Loucy (cell line): ENCODE measurements around the gene ITSN1.

Source experiments
- H2AFZ ChIP-seq: fragments of 200-600 bp; sonication (generic); 2 replicates; pipeline ENCODE4 v1.6.0; 2016; ENCODE audit warnings: antibody characterized with exemption, mild to moderate bottlenecking, low read length, moderate library complexity
- H3F3A ChIP-seq: fragments of 200-600 bp; 2 replicates; pipeline ENCODE4 v1.6.0; 2016; ENCODE audit warnings: antibody characterized with exemption, low read depth, mild to moderate bottlenecking
- H3K27me3 ChIP-seq: fragments of 200-600 bp; sonication (generic); 2 replicates; pipeline ENCODE4 v1.6.1; 2014; ENCODE audit warnings: low read length, mild to moderate bottlenecking; ENCODE audit not compliant: insufficient read depth, poor library complexity, severe bottlenecking
- H3K36me3 ChIP-seq: fragments of 200-600 bp; sonication (generic); 2 replicates; pipeline ENCODE4 v1.6.1; 2016; ENCODE audit warnings: low read length; ENCODE audit not compliant: insufficient read depth
- H3K4me1 ChIP-seq: fragments of 200-600 bp; sonication (generic); 2 replicates; pipeline ENCODE4 v1.5.1; 2014; ENCODE audit warnings: low read length, mild to moderate bottlenecking; ENCODE audit not compliant: insufficient read depth, poor library complexity, severe bottlenecking
- H3K4me2 ChIP-seq: fragments of 200-600 bp; sonication (generic); 2 replicates; pipeline ENCODE4 v1.6.0; 2014; ENCODE audit warnings: antibody characterized with exemption, low read length, low read depth, mild to moderate bottlenecking; ENCODE audit not compliant: poor library complexity, severe bottlenecking
- H3K4me3 ChIP-seq: fragments of 200-600 bp; sonication (generic); 2 replicates; pipeline ENCODE4 v1.5.1; 2014; ENCODE audit warnings: low read length, mild to moderate bottlenecking, mixed read lengths; ENCODE audit not compliant: poor library complexity, severe bottlenecking
- H3K79me2 ChIP-seq: fragments of 200-600 bp; sonication (generic); 2 replicates; pipeline ENCODE4 v1.6.1; 2014; ENCODE audit warnings: low read length; ENCODE audit not compliant: insufficient read depth
- H3K9ac ChIP-seq: fragments of 200-600 bp; sonication (generic); 2 replicates; pipeline ENCODE4 v1.6.0; 2014; ENCODE audit warnings: mild to moderate bottlenecking, low read depth, low read length, moderate library complexity; ENCODE audit not compliant: poor library complexity, severe bottlenecking
- H3K9me2 ChIP-seq: fragments of 200-600 bp; sonication (generic); replicated peaks from 2 replicates; pipeline ENCODE4 v1.6.1; 2016; ENCODE audit warnings: low read depth, low read length, mixed read lengths
- H3K9me3 ChIP-seq: fragments of 200-600 bp; sonication (generic); 2 replicates; pipeline ENCODE4 v1.6.1; 2014; ENCODE audit warnings: mild to moderate bottlenecking, antibody characterized with exemption, low read length, low read depth; ENCODE audit not compliant: insufficient read depth
- H4K20me1 ChIP-seq: fragments of 200-600 bp; sonication (generic); 2 replicates; pipeline ENCODE4 v1.6.0; 2014; ENCODE audit warnings: antibody characterized with exemption, low read length, mild to moderate bottlenecking; ENCODE audit not compliant: insufficient read depth, poor library complexity, severe bottlenecking
- EZH2phosphoT487 ChIP-seq: fragments of 200-600 bp; IDR thresholded peaks from 2 replicates; pipeline ENCODE4 v1.6.1; 2018; ENCODE audit warnings: antibody characterized with exemption, mild to moderate bottlenecking, moderate library complexity, borderline replicate concordance
- TF ChIP-seq, protein P1 (sequence below): fragments of 200-600 bp; sonication (generic); conservative IDR thresholded peaks from 2 replicates; pipeline ENCODE4 v1.5.1; 2014; ENCODE audit warnings: mild to moderate bottlenecking, antibody characterized with exemption, low read length

The ITSN1 gene

DNA sequence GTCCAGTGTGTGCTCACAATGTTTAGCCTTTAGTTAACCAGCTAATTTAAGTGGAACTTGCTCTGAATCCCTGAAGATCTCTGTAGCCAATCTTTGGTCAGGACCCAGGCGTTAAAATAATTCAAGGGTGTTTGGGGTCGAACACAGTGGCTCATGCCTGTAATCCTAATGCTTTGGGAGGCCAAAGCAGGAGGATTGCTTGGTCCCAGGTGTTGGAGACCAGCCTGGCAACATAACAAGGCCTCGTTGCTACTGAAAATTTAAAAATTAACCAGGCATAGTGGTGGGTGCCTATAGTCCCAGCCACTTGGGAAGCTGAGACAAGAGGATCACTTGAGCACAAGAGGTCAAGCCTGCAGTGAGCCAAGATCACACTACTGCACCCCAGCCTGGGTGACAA lies 94.3 kb downstream of the ITSN1 start:
- Histone ChIP-seq H2AFZ (no peak overlapping the region), H3K9me2 (no peaks in the 10 kb centered on the region), H3K4me3 (no peak overlapping the region), H3K79me2 (no peaks in the 10 kb centered on the region), H3K4me1 (no peaks in the 10 kb centered on the region), H3K4me2 (no peak overlapping the region), H3K9ac (no peak overlapping the region), H3F3A (no peaks in the 10 kb centered on the region), H4K20me1 (no peaks in the 10 kb centered on the region), H3K27me3 (no peaks in the 10 kb centered on the region), H3K9me3 (no peaks in the 10 kb centered on the region), H3K36me3 (no peaks in the 10 kb centered on the region)
- no peak for TF ChIP-seq EZH2phosphoT487
- TF ChIP-seq, protein P1, sequence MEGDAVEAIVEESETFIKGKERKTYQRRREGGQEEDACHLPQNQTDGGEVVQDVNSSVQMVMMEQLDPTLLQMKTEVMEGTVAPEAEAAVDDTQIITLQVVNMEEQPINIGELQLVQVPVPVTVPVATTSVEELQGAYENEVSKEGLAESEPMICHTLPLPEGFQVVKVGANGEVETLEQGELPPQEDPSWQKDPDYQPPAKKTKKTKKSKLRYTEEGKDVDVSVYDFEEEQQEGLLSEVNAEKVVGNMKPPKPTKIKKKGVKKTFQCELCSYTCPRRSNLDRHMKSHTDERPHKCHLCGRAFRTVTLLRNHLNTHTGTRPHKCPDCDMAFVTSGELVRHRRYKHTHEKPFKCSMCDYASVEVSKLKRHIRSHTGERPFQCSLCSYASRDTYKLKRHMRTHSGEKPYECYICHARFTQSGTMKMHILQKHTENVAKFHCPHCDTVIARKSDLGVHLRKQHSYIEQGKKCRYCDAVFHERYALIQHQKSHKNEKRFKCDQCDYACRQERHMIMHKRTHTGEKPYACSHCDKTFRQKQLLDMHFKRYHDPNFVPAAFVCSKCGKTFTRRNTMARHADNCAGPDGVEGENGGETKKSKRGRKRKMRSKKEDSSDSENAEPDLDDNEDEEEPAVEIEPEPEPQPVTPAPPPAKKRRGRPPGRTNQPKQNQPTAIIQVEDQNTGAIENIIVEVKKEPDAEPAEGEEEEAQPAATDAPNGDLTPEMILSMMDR: no peak

DNA sequence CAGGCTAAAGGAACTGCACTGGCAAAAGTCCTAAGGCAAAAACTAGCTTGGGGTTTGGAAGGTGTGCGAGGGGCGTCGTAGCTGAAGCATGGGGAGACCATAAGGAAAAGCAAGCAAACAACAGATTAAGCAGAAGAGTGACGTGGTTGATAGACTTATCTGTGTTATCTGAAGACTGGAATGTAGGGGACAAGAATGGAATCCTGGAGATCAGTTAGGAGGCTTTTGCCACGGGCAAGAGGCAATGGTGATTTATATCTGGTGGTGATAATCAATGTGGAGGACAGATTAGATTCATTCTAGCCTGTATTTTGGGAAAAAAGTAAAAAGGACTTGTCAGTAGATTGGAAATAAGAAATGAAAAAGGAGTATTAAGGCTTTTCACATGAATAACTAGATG lies 97.4 kb downstream of the ITSN1 start:
- H3K4me3 ChIP-seq: no peak overlapping the region
- no peak overlapping the region for H3K9ac ChIP-seq
- no peaks in the 10 kb centered on the region for H3K4me1 ChIP-seq
- TF ChIP-seq, protein P1: no peak
- TF ChIP-seq EZH2phosphoT487: no peak
- H3K27me3 ChIP-seq: no peaks in the 10 kb centered on the region
- H3K36me3 ChIP-seq: no peaks in the 10 kb centered on the region
- no peak overlapping the region for H2AFZ ChIP-seq
- H3K9me2 ChIP-seq: no peaks in the 10 kb centered on the region
- H3F3A ChIP-seq: no peaks in the 10 kb centered on the region
- H3K4me2 ChIP-seq: no peak overlapping the region
- no peaks in the 10 kb centered on the region for H3K9me3 ChIP-seq
- no peaks in the 10 kb centered on the region for H4K20me1 ChIP-seq
- no peaks in the 10 kb centered on the region for H3K79me2 ChIP-seq

DNA sequence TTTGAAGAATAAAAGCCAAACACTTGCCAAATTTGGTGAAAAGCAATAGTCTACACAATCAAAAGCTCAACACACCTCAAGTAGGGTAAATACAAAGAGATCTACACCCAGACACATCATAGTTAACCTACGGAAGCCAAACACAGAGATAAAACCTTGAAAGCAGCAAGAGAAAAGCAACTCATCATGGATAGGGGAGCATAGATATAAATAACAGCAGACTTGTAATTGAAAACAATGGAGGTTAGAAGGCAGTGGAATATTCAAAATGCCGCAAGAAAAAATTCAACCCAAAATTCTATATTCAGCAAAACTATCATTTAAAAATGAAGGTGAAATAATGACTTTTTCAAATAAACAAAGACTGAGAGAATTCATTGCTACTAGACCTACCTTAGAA lies 105.1 kb downstream of the ITSN1 start:
- H4K20me1 ChIP-seq: no peaks in the 10 kb centered on the region
- TF ChIP-seq, protein P1: no peak
- TF ChIP-seq EZH2phosphoT487: no peak
- no peaks in the 10 kb centered on the region for H3F3A ChIP-seq

More for the DNA sequence above, 105.1 kb downstream of the ITSN1 start:
- Histone ChIP-seq H3K79me2 (no peaks in the 10 kb centered on the region), H2AFZ (no peak overlapping the region), H3K4me1 (no peaks in the 10 kb centered on the region), H3K9me2 (no peaks in the 10 kb centered on the region), H3K9me3 (no peaks in the 10 kb centered on the region), H3K9ac (no peak overlapping the region), H3K4me2 (no peak overlapping the region), H3K4me3 (no peak overlapping the region), H3K36me3 (no peaks in the 10 kb centered on the region), H3K27me3 (no peaks in the 10 kb centered on the region)
